ENCODE results near the gene ZNF444.

ZNF444 gene

GRCh38 chr19:56123266-56123891 lies 17.7 kb upstream of the ZNF444 start:
- peaks cover 8% of the 10 kb centered on the region for H3K4me1 ChIP-seq (ENCODE audit: control insufficient read depth, insufficient read depth, low read length, poor library complexity, severe bottlenecking)
- H3K4me3 ChIP-seq (ENCODE audit: extremely low read depth, insufficient read depth, low read length, poor library complexity, severe bottlenecking), result no peak overlapping the region
- H3K36me3 ChIP-seq (ENCODE audit: control insufficient read depth, insufficient read depth, low read length), result peaks cover 10% of the 10 kb centered on the region
- no peaks in the 10 kb centered on the region for H3K9me3 ChIP-seq (ENCODE audit: control insufficient read depth, low read length)
- no peak overlapping the region for H3K27ac ChIP-seq (ENCODE audit: low read depth, low read length, severe bottlenecking)
- WGBS, 2 experiments (ENCODE audit: insufficient coverage in 2 of 2), result 92 to 98% methylated on average over 14 to 16 of the region's 16 CpGs

GRCh38 chr19:56124578-56124977 lies 16.5 kb upstream of the ZNF444 start:
- H3K36me3 ChIP-seq (ENCODE audit: control insufficient read depth, insufficient read depth, low read length), result no peaks in the 10 kb centered on the region
- no peak overlapping the region for H3K27ac ChIP-seq (ENCODE audit: low read depth, low read length, severe bottlenecking)
- H3K9me3 ChIP-seq (ENCODE audit: control insufficient read depth, low read length), result no peaks in the 10 kb centered on the region
- H3K4me1 ChIP-seq (ENCODE audit: control insufficient read depth, insufficient read depth, low read length, poor library complexity, severe bottlenecking), result peaks cover under 1% of the 10 kb centered on the region
- H3K4me3 ChIP-seq (ENCODE audit: extremely low read depth, insufficient read depth, low read length, poor library complexity, severe bottlenecking), result no peak overlapping the region
- 79 to 83% methylated on average over 3 to 4 of the region's 4 CpGs for WGBS, 2 experiments (ENCODE audit: insufficient coverage in 2 of 2)

DNA sequence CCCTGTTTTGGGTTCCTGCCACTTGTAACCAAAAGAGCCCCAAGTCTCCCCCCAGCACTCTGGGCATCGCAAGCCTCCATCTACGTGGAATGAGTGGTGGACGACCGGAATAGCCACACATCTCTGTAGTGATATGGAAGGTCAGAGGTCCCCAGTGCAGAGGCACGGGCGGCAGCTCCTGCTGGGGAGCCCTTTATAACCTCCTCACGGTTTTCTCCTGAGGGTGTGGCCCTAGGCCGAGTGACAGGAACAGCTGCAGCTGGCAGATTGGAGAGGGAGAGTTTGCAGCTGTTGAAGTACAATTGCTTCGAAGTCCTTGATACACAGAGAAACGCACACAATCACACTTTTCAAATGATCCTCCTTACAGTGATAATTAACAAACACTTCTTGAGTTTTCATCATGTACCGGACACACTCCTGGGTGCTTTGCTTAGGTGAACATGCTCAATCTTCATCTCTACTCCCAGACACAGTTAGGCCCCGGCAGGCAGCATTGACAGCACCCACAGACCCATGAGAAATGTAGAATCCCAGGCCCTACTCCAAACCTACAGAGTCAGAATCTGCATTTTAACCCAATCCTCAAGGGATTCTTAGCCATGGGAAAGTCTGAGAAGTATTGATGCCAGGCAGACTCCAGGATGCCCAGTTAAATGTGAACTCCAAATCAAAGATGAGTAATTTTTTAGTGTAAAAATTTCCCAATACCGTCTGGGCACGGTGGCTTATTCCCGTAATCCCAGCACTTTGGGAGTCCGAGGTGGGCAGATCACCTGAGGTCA lies 15.1 kb upstream of the ZNF444 start:
- H3K27ac ChIP-seq (ENCODE audit: low read depth, low read length, severe bottlenecking), result no peak overlapping the region
- 78 to 92% methylated on average over 10 to 13 of the region's 16 CpGs for WGBS, 2 experiments (ENCODE audit: insufficient coverage in 2 of 2)

DNA sequence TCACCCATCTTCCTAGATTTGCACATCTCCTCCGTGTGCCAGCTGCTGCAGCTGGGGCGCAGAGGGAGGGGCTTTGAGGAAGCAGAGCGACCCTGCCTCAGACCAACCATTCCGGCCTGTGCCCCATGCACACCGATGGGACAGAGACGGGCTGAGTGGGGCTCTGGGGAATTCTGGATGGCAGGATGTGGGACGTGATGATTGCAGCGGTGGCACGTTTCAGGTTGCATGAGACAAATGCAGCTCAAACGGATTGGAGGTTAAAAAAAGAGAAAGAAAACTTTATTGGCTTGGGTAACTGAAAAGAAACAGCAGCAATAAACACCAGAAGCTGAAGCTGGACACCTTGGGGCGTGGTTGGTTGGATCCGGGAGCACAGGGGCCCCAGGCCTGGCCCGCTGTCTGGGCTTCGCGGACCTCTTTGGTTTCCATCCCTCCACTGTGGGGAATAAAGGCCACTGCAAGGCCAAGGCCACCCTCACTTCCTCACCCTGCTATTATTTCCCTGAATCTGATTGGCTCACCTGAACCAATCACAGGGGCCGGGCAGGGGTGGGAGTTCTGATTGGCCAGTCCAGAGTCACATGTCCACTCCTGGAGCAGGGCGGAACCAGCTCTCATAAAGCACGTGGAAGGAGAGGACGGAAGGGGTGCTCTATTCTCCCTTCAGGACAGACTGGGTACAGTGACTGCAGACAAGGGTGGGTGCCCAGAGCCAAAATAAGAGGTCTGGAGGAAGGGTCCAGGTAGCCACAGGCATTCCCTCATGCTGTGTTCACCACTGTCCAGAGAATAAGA lies 13.9 kb upstream of the ZNF444 start:
- H3K4me3 ChIP-seq (ENCODE audit: extremely low read depth, insufficient read depth, low read length, poor library complexity, severe bottlenecking), result no peak overlapping the region
- 86 to 90% methylated on average over 18 to 19 of the region's 19 CpGs for WGBS, 2 experiments (ENCODE audit: insufficient coverage in 2 of 2)
- peaks cover 6% of the 10 kb centered on the region for H3K4me1 ChIP-seq (ENCODE audit: control insufficient read depth, insufficient read depth, low read length, poor library complexity, severe bottlenecking)
- H3K27ac ChIP-seq (ENCODE audit: low read depth, low read length, severe bottlenecking), result no peak overlapping the region
- H3K9me3 ChIP-seq (ENCODE audit: control insufficient read depth, low read length), result no peaks in the 10 kb centered on the region
- H3K36me3 ChIP-seq (ENCODE audit: control insufficient read depth, insufficient read depth, low read length), result no peaks in the 10 kb centered on the region

More for the DNA sequence above, 15.1 kb upstream of the ZNF444 start:
- no peak overlapping the region for H3K4me3 ChIP-seq (ENCODE audit: extremely low read depth, insufficient read depth, low read length, poor library complexity, severe bottlenecking)
- no peaks in the 10 kb centered on the region for H3K9me3 ChIP-seq (ENCODE audit: control insufficient read depth, low read length)
- no peaks in the 10 kb centered on the region for H3K36me3 ChIP-seq (ENCODE audit: control insufficient read depth, insufficient read depth, low read length)
- H3K4me1 ChIP-seq (ENCODE audit: control insufficient read depth, insufficient read depth, low read length, poor library complexity, severe bottlenecking), result no peaks in the 10 kb centered on the region

- Histone ChIP-seq H3K36me3 (ENCODE audit: control insufficient read depth, insufficient read depth, low read length) (no peaks in the 10 kb centered on the region), H3K9me3 (ENCODE audit: control insufficient read depth, low read length) (no peaks in the 10 kb centered on the region), H3K27ac (ENCODE audit: low read depth, low read length, severe bottlenecking) (no peak overlapping the region), H3K4me1 (ENCODE audit: control insufficient read depth, insufficient read depth, low read length, poor library complexity, severe bottlenecking) (peaks cover 8% of the 10 kb centered on the region), H3K4me3 (ENCODE audit: extremely low read depth, insufficient read depth, low read length, poor library complexity, severe bottlenecking) (no peak overlapping the region)
- WGBS, 2 experiments (ENCODE audit: insufficient coverage in 2 of 2), result 95% methylated on average over 7 of the region's 7 CpGs
These were observed 11.1 kb upstream of the ZNF444 start for GRCh38 chr19:56130006-56130405.

GRCh38 chr19:56131651-56132050 lies 9.4 kb upstream of the ZNF444 start:
- Histone ChIP-seq H3K4me1 (ENCODE audit: control insufficient read depth, insufficient read depth, low read length, poor library complexity, severe bottlenecking) (peaks cover 8% of the 10 kb centered on the region), H3K36me3 (ENCODE audit: control insufficient read depth, insufficient read depth, low read length) (no peaks in the 10 kb centered on the region), H3K27ac (ENCODE audit: low read depth, low read length, severe bottlenecking) (peak overlapping the region; percentile 93), H3K9me3 (ENCODE audit: control insufficient read depth, low read length) (no peaks in the 10 kb centered on the region), H3K4me3 (ENCODE audit: extremely low read depth, insufficient read depth, low read length, poor library complexity, severe bottlenecking) (no peak overlapping the region)
- WGBS, 2 experiments (ENCODE audit: insufficient coverage in 2 of 2), result 95 to 96% methylated on average over 7 to 8 of the region's 8 CpGs

DNA sequence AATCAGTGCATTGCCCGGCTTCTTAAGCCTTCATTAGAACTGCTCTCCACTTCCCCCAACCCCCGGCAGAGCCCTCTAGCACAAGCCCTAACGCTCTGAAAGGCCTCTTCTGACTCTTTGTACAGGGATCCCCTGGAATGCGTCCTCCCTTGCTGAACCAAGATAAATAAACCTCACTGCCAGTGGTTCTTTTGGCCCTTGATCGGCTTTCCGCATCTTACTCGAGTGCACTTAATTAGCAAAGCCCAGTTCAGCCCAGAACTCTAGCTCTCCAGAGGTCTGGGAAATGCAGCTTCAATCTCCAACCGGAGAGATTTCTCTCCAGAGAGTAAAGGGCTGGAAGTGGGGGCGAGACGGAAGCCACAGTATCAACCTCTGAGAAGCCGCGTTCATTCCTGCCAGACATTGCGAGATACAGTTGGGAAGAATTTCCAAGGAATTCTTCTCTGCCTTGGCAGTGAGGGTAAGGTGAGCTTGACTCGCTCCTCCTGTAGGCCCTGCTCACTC lies 8.7 kb upstream of the ZNF444 start:
- Histone ChIP-seq H3K36me3 (ENCODE audit: control insufficient read depth, insufficient read depth, low read length) (no peaks in the 10 kb centered on the region), H3K9me3 (ENCODE audit: control insufficient read depth, low read length) (no peaks in the 10 kb centered on the region), H3K4me1 (ENCODE audit: control insufficient read depth, insufficient read depth, low read length, poor library complexity, severe bottlenecking) (peaks cover 8% of the 10 kb centered on the region), H3K4me3 (ENCODE audit: extremely low read depth, insufficient read depth, low read length, poor library complexity, severe bottlenecking) (no peak overlapping the region), H3K27ac (ENCODE audit: low read depth, low read length, severe bottlenecking) (peak overlapping the region; percentile 93)
- 72 to 79% methylated on average over 11 to 14 of the region's 14 CpGs for WGBS, 2 experiments (ENCODE audit: insufficient coverage in 2 of 2)

GRCh38 chr19:56133858-56134653 lies 7.0 kb upstream of the ZNF444 start:
- H3K4me1 ChIP-seq (ENCODE audit: control insufficient read depth, insufficient read depth, low read length, poor library complexity, severe bottlenecking), result peaks cover 8% of the 10 kb centered on the region
- 87 to 94% methylated on average over 5 to 9 of the region's 14 CpGs for WGBS, 2 experiments (ENCODE audit: insufficient coverage in 2 of 2)
- no peak overlapping the region for H3K4me3 ChIP-seq (ENCODE audit: extremely low read depth, insufficient read depth, low read length, poor library complexity, severe bottlenecking)
- H3K27ac ChIP-seq (ENCODE audit: low read depth, low read length, severe bottlenecking), result peak overlapping the region; percentile 41
- H3K9me3 ChIP-seq (ENCODE audit: control insufficient read depth, low read length), result no peaks in the 10 kb centered on the region
- no peaks in the 10 kb centered on the region for H3K36me3 ChIP-seq (ENCODE audit: control insufficient read depth, insufficient read depth, low read length)

DNA sequence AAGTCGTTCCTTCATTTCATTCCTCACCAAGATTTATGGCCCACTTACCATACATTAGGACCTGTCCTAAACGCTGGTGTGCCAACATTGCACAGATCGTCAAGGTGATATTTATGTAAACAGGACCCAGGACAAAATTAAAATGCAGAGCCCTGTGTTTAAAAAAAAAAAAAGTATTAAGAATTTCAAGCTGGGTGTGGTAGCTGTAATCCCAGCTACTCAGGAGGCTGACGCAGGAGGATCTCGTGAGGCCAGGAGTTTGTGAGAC lies 6.5 kb upstream of the ZNF444 start:
- H3K9me3 ChIP-seq (ENCODE audit: control insufficient read depth, low read length), result no peaks in the 10 kb centered on the region
- no peak overlapping the region for H3K4me3 ChIP-seq (ENCODE audit: extremely low read depth, insufficient read depth, low read length, poor library complexity, severe bottlenecking)
- peak overlapping the region; percentile 41 for H3K27ac ChIP-seq (ENCODE audit: low read depth, low read length, severe bottlenecking)
- H3K36me3 ChIP-seq (ENCODE audit: control insufficient read depth, insufficient read depth, low read length), result no peaks in the 10 kb centered on the region
- H3K4me1 ChIP-seq (ENCODE audit: control insufficient read depth, insufficient read depth, low read length, poor library complexity, severe bottlenecking), result peaks cover 8% of the 10 kb centered on the region
- WGBS, 2 experiments (ENCODE audit: insufficient coverage in 2 of 2), result 90 to 100% methylated on average over 3 to 4 of the region's 5 CpGs

DNA sequence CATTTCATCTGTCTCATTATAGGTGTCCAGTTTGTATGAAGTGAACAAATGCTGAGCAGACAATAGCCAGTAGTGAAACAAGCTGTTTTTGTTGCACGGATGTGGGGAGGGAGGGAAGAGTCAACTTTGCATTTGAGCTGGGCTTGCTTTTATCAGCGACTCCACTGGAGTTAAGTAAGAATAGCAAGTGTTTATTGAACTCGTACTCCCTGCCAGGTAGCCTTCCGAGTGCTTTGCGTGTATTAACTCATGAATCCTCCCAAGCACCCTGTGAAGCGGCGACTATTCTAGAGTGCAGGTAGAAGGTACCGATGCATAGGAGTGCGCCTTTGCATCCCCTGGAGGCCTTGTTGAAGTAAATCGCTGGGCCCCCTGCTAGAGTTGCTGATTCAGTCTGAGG lies 4.7 kb upstream of the ZNF444 start:
- Histone ChIP-seq H3K36me3 (ENCODE audit: control insufficient read depth, insufficient read depth, low read length) (no peaks in the 10 kb centered on the region), H3K27ac (ENCODE audit: low read depth, low read length, severe bottlenecking) (no peak overlapping the region), H3K4me3 (ENCODE audit: extremely low read depth, insufficient read depth, low read length, poor library complexity, severe bottlenecking) (no peak overlapping the region), H3K9me3 (ENCODE audit: control insufficient read depth, low read length) (no peaks in the 10 kb centered on the region), H3K4me1 (ENCODE audit: control insufficient read depth, insufficient read depth, low read length, poor library complexity, severe bottlenecking) (peaks cover 10% of the 10 kb centered on the region)
- 42 to 54% methylated on average over 10 of the region's 10 CpGs for WGBS, 2 experiments (ENCODE audit: insufficient coverage in 2 of 2)
